ENCODE results near the gene TRABD2B. TPM values are rescaled to one million over a fixed set of nuclear protein-coding genes. Genes with fewer than 3 reads are reported as not detected.

TRABD2B gene
- total and polyA plus RNA-seq, 2 of the 13 experiments (the other 11 are each of a cell fraction or from before 2014, with no cell fraction given), result 0.04 TPM; not detected in 1

- Histone ChIP-seq H3K27me3 (ENCODE audit: control insufficient read depth in 1 of 2, insufficient read depth in 2 of 2, low read length in 2 of 2) (peaks cover 0 to 12% of the 10 kb centered on the region in 2 experiments; a peak in 2 of 5 replicates), H3K9ac (ENCODE audit: insufficient read depth, low read depth, low read length) (no peak overlapping the region), H3K4me2 (ENCODE audit: low read depth, low read length) (no peak overlapping the region), H2AFZ (ENCODE audit: low read length) (no peak overlapping the region), H3K9me3 (ENCODE audit: low read length) (no peaks in the 10 kb centered on the region), H3K79me2 (ENCODE audit: insufficient read depth, low read length) (no peaks in the 10 kb centered on the region), H3K4me3 (replicated peaks in 1 of 3; ENCODE audit: insufficient read depth in 1 of 3, low read depth in 2 of 3, low read length in 3 of 3) (no peak overlapping the region), H3K4me1 (ENCODE audit: insufficient read depth, low read length) (peaks cover 35% of the 10 kb centered on the region), H4K20me1 (ENCODE audit: insufficient read depth, low read length) (no peaks in the 10 kb centered on the region), H3K27ac (ENCODE audit: extremely low read length, insufficient read depth, low read length) (no peak overlapping the region), H3K36me3 (replicated peaks in 1 of 2; ENCODE audit: control insufficient read depth in 1 of 2, insufficient read depth in 2 of 2, low read length in 2 of 2) (no peaks in the 10 kb centered on the region)
- intact Hi-C loops (cut with micrococcal nuclease; ENCODE audit: unreplicated experiment) (no loop called here), in situ Hi-C loops (cut with HindIII; ENCODE audit: extremely low pct_ligation_motif_present, low pct_unique_long_range_greater_than_20kb) (no loop called here)
- BruUV-seq (replicated peaks), result no TSS peak
- ChIA-PET POLR2A (interaction anchor here (1.4 kb wide), 1 partner anchor 19 kb away, joined by 3 read pairs; no protein-coding TSS in a partner anchor), CTCF (ENCODE audit: low intra/inter-chr PET ratio, low total read pairs) (no interaction called here)
- no peak for ATAC-seq
- WGBS (ENCODE audit: low lambda C conversion rate), result 47% methylated on average over 4 of the region's 5 CpGs
- DNase-seq (ENCODE audit: low spot score), result no peak
- no peak for FAIRE-seq
- no peak for TF ChIP-seq CENPBD1 (CRISPR knock-in tag; IDR thresholded peaks at IDR 0.05; ENCODE audit: borderline replicate concordance, low read depth)
- no peak for TF ChIP-seq ZNF646 (CRISPR knock-in tag; IDR thresholded peaks at IDR 0.05)
- no peak for TF ChIP-seq MXD3 (CRISPR knock-in tag; IDR thresholded peaks at IDR 0.05)
- no peak for TF ChIP-seq KLF12 (CRISPR knock-in tag; IDR thresholded peaks at IDR 0.05; ENCODE audit: borderline replicate concordance)
- TF ChIP-seq RNF219 (CRISPR knock-in tag; IDR thresholded peaks at IDR 0.05), result no peak
- TF ChIP-seq MATR3 (CRISPR knock-in tag; IDR thresholded peaks at IDR 0.05), result no peak
- TF ChIP-seq ZNF720 (CRISPR knock-in tag; IDR thresholded peaks at IDR 0.05), result no peak
- TF ChIP-seq SRSF4 (IDR thresholded peaks at IDR 0.05; ENCODE audit: low read depth, low read length, poor library complexity, severe bottlenecking), result no peak
- TF ChIP-seq ZNF543 (CRISPR knock-in tag; IDR thresholded peaks at IDR 0.05), result no peak
- TF ChIP-seq BCL6 (CRISPR knock-in tag; IDR thresholded peaks at IDR 0.05), result no peak
- TF ChIP-seq ZNF281 (CRISPR knock-in tag; IDR thresholded peaks at IDR 0.05; ENCODE audit: borderline replicate concordance), result no peak
These were observed 59.5 kb downstream of the TRABD2B start for GRCh38 chr1:47937586-47938254.
